ENCODE data around the gene APEH. TPM values are rescaled to one million over a fixed set of nuclear protein-coding genes. Genes with fewer than 3 reads are reported as not detected.

Gene APEH
- 10 to 100 TPM; 66.2 to 87.8 (median 81.9) TPM for polyA plus RNA-seq
- long read RNA-seq, donor 1: 0 reads
- long read RNA-seq, donor 2, partial matches to known transcripts: 0 of 3 reads
- long read RNA-seq, donor 2, other reads (novel, unspliced or antisense): 0 of 3 reads
- long read RNA-seq, donor 3, partial matches to known transcripts: 13 of 17 reads
- long read RNA-seq, donor 3, other reads (novel, unspliced or antisense): 0 of 17 reads
- long read RNA-seq, donor 4: 0 reads
- long read RNA-seq, donor 5, transcript APEH-201 (22 exons, 3,220 nt): major isoform, 5 of 5 reads
- long read RNA-seq, donor 5, partial matches to known transcripts: 0 of 5 reads
- long read RNA-seq, donor 5, other reads (novel, unspliced or antisense): 0 of 5 reads
- long read RNA-seq, donor 6, transcript APEH-201 (22 exons, 3,220 nt): major isoform, 17 of 23 reads
- long read RNA-seq, donor 6, partial matches to known transcripts: 6 of 23 reads
- long read RNA-seq, donor 6, other reads (novel, unspliced or antisense): 0 of 23 reads
- long read RNA-seq, donor 7: 0 reads
- long read RNA-seq, donor 8, partial matches to known transcripts: 0 of 2 reads
- long read RNA-seq, donor 8, other reads (novel, unspliced or antisense): 0 of 2 reads
- long read RNA-seq, donor 9, partial matches to known transcripts: 72 of 74 reads
- long read RNA-seq, donor 9, other reads (novel, unspliced or antisense): 0 of 74 reads
- long read RNA-seq, donor 10, transcript APEH-201 (22 exons, 3,220 nt): major isoform, 16 of 101 reads
- long read RNA-seq, donor 10, partial matches to known transcripts: 85 of 101 reads
- long read RNA-seq, donor 10, other reads (novel, unspliced or antisense): 0 of 101 reads

DNA sequence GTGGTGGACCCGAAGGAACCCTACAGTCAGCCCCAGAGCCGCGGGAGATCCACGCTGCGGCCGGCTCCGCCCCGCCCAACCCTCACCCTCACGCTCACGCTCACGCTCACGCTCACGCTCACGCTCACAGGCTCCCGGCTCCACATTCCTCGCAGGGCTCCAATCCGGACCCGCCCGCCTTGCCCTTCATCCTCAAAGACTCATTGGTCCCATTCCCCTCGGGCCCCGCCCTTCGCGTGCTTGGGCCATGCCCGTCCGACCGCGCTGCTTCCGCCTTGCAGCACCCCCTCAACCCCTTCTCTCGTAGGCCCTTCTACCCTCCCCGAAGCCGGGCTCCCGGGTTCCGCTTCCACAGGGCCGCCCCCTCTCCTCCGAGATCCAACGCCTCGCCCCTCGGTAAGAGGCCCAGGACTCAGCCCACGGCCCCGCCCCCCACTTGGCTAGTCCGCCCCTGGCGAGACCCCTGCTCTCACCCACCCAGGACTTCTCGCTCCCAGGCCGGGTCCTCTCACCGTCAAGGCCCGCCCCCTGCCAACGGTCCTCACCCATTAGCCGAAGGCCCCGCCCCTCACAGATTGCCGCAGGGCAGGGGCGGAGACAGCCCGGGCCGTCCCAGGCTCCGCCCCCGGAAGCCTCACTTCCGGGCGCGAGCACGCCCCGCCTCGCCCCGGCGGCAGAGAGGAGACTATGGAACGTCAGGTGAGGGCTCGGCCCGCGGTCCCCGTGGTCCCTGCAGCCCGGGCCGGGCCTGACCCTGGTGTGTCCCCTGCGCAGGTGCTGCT, at the start of gene APEH:
APEH (plus strand) TSS at position 637 of the 782 bp plus-strand sequence; CDS start at position 688, 51 bp downstream.
- peak within 1 kb of the TSS; percentile 76 to 91 (median 78) for H3K4me3 ChIP-seq (ENCODE audit: low read depth in 1 of 3, low read length in 3 of 3)
- no peaks in the 10 kb centered on the region for H3K9me3 ChIP-seq (ENCODE audit: control insufficient read depth in 2 of 2, insufficient read depth in 1 of 2, low read depth in 1 of 2, low read length in 1 of 2)
- H3K36me3 ChIP-seq (ENCODE audit: control insufficient read depth in 3 of 3, insufficient read depth in 2 of 3, low read depth in 1 of 3, low read length in 3 of 3): peaks cover 0 to 41% (median 11%) of the 10 kb centered on the region in 3 donors
- H3K27ac ChIP-seq (ENCODE audit: low read depth in 1 of 3, low read length in 2 of 3): peak within 1 kb of the TSS; percentile 93 to 96 (median 94)
- 0 to 1% (median 1%) methylated on average over 53 to 71 of the region's 71 CpGs for WGBS, 3 donors
- H3K27me3 ChIP-seq (ENCODE audit: control insufficient read depth in 3 of 3, insufficient read depth in 3 of 3, low read length in 3 of 3): no peaks in the 10 kb centered on the region
- peaks cover 3 to 14% (median 9%) of the 10 kb centered on the region in 3 donors for H3K4me1 ChIP-seq (ENCODE audit: control insufficient read depth in 3 of 3, insufficient read depth in 2 of 3, low read depth in 1 of 3, low read length in 2 of 3)
- no peak for FAIRE-seq
- peak; percentile 99 for DNase-seq

DNA sequence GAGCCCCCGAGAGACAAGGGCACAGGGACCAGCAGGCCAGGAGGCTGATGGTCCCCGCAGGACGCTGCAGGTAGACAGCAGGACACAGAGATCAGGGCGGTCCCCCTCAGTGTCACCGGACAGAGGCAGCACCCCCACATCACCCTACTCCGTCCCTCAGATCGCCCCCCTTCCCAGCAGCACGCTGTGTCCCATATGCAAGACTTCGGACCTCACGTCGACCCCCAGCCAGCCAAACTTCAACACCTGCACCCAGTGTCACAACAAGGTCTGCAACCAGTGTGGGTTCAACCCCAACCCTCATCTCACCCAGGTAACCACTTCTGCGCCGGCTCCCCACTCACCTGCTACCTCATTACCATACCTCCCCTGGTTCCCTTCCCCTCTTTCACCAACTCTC, 49.1 kb upstream of the APEH start:
- no peak overlapping the region for H3K4me3 ChIP-seq (ENCODE audit: low read depth in 1 of 3, low read length in 3 of 3)
- no peaks in the 10 kb centered on the region for H3K36me3 ChIP-seq (ENCODE audit: control insufficient read depth in 3 of 3, insufficient read depth in 2 of 3, low read depth in 1 of 3, low read length in 3 of 3)
- H3K4me1 ChIP-seq (ENCODE audit: control insufficient read depth in 3 of 3, insufficient read depth in 2 of 3, low read depth in 1 of 3, low read length in 2 of 3): no peaks in the 10 kb centered on the region
- H3K9me3 ChIP-seq (ENCODE audit: control insufficient read depth in 2 of 2, insufficient read depth in 1 of 2, low read depth in 1 of 2, low read length in 1 of 2): no peaks in the 10 kb centered on the region
- H3K27ac ChIP-seq (ENCODE audit: low read depth in 1 of 3, low read length in 2 of 3): no peak overlapping the region
- DNase-seq (no peak), FAIRE-seq (no peak)
- H3K27me3 ChIP-seq (ENCODE audit: control insufficient read depth in 3 of 3, insufficient read depth in 3 of 3, low read length in 3 of 3): no peaks in the 10 kb centered on the region
- 93 to 98% (median 95%) methylated on average over 13 of the region's 13 CpGs for WGBS, 3 donors

DNA sequence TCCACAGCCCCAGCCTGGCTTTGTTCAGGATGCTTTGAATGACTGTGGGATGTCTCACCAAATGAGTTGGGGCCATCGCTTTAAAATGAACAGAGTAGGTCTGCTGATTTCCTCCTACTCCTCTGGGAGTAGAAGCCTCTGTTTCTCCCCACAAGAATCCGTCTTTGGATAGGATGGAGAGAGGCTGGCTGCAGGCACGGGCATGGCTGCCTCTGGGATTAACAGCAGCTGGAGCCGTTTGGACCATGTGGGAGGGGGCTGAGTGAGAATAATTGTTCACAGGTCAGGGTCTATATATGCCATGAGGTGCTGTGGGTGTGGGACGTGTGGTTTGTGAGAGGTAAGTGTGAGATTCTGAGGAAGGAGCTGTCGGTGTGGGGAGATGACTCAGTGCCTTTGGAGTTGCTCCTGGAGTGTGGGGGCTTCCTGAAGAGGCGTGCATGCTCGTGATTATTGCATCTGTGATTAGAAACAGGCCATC, 48.0 kb upstream of the APEH start:
- no peaks in the 10 kb centered on the region for H3K4me1 ChIP-seq (ENCODE audit: control insufficient read depth in 3 of 3, insufficient read depth in 2 of 3, low read depth in 1 of 3, low read length in 2 of 3)
- no peaks in the 10 kb centered on the region for H3K9me3 ChIP-seq (ENCODE audit: control insufficient read depth in 2 of 2, insufficient read depth in 1 of 2, low read depth in 1 of 2, low read length in 1 of 2)
- no peaks in the 10 kb centered on the region for H3K36me3 ChIP-seq (ENCODE audit: control insufficient read depth in 3 of 3, insufficient read depth in 2 of 3, low read depth in 1 of 3, low read length in 3 of 3)
- WGBS, 3 donors: 56 to 58% (median 57%) methylated on average over 8 of the region's 8 CpGs
- DNase-seq (no peak), FAIRE-seq (no peak)
- H3K27ac ChIP-seq (ENCODE audit: low read depth in 1 of 3, low read length in 2 of 3): no peak overlapping the region
- H3K4me3 ChIP-seq (ENCODE audit: low read depth in 1 of 3, low read length in 3 of 3): no peak overlapping the region
- H3K27me3 ChIP-seq (ENCODE audit: control insufficient read depth in 3 of 3, insufficient read depth in 3 of 3, low read length in 3 of 3): no peaks in the 10 kb centered on the region

DNA sequence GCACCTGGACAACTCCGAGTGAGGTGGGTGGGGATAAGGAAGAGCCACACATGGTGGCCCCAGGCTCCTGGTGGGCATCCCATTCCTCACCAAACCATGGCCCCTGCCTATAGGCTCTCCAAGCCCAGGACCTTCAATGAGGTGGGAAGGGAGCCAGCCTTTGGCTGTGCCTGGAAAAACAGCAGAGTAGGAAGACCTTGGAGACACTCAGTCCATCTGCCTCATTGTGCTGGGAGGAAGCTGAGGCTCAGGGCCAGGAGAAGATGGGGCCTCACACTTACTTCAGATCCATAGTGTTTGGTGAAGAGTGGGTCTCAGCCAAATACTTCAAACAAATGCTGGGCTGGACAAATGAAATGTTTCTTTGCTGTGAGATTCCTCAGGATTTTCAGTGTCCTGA, 47.4 kb upstream of the APEH start:
- Histone ChIP-seq H3K4me3 (ENCODE audit: low read depth in 1 of 3, low read length in 3 of 3) (no peak overlapping the region), H3K27ac (ENCODE audit: low read depth in 1 of 3, low read length in 2 of 3) (no peak overlapping the region), H3K4me1 (ENCODE audit: control insufficient read depth in 3 of 3, insufficient read depth in 2 of 3, low read depth in 1 of 3, low read length in 2 of 3) (no peaks in the 10 kb centered on the region), H3K9me3 (ENCODE audit: control insufficient read depth in 2 of 2, insufficient read depth in 1 of 2, low read depth in 1 of 2, low read length in 1 of 2) (no peaks in the 10 kb centered on the region), H3K36me3 (ENCODE audit: control insufficient read depth in 3 of 3, insufficient read depth in 2 of 3, low read depth in 1 of 3, low read length in 3 of 3) (no peaks in the 10 kb centered on the region), H3K27me3 (ENCODE audit: control insufficient read depth in 3 of 3, insufficient read depth in 3 of 3, low read length in 3 of 3) (no peaks in the 10 kb centered on the region)
- no peak for DNase-seq
- FAIRE-seq: no peak
- 83 to 91% (median 90%) methylated on average over 1 of the region's 1 CpG for WGBS, 3 donors

DNA sequence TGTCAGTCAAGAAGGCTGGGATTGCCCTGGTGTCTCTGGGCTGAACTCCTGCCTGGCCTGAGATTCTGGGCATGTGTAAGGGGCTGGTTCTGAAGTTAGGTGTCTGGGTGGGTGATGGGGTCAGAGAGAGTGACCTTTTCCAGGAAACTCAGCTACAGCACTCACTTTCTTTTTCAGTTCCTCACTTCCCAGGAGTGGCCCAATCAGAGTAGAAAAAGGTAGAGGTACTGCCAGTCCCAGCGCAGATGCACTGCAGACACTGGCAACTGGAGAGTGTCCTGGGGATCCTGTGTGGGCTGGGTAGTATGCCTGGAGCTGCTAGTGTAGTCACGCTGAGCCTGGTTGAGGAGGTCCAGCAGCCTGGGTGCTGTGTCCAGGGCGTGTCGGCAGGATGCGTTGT, 46.5 kb upstream of the APEH start:
- no peaks in the 10 kb centered on the region for H3K27me3 ChIP-seq (ENCODE audit: control insufficient read depth in 3 of 3, insufficient read depth in 3 of 3, low read length in 3 of 3)
- no peak overlapping the region for H3K4me3 ChIP-seq (ENCODE audit: low read depth in 1 of 3, low read length in 3 of 3)
- DNase-seq: no peak
- WGBS, 3 donors: 75 to 82% (median 80%) methylated on average over 5 of the region's 5 CpGs
- no peak for FAIRE-seq
- no peaks in the 10 kb centered on the region for H3K9me3 ChIP-seq (ENCODE audit: control insufficient read depth in 2 of 2, insufficient read depth in 1 of 2, low read depth in 1 of 2, low read length in 1 of 2)
- no peak overlapping the region for H3K27ac ChIP-seq (ENCODE audit: low read depth in 1 of 3, low read length in 2 of 3)
- no peaks in the 10 kb centered on the region for H3K36me3 ChIP-seq (ENCODE audit: control insufficient read depth in 3 of 3, insufficient read depth in 2 of 3, low read depth in 1 of 3, low read length in 3 of 3)
- H3K4me1 ChIP-seq (ENCODE audit: control insufficient read depth in 3 of 3, insufficient read depth in 2 of 3, low read depth in 1 of 3, low read length in 2 of 3): no peaks in the 10 kb centered on the region

DNA sequence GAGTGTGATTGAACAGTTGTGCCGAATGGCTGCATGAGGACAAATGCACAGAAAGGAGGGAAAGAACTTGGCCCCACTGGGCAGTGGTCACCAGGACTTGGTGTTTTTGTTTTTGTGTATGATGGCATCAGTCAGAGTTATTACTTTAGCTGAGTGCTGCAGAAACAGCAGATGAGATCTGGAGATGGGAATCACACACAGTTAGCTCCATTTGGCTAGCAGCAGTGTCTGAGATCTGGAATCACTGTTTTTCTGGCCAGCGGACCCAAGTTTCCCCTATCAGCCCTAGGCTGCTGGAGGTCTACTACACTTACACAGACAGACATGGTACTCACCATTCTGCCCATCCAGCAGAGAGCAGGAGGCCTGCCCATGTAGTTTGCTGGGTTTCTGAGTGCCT, 45.9 kb upstream of the APEH start:
- no peaks in the 10 kb centered on the region for H3K4me1 ChIP-seq (ENCODE audit: control insufficient read depth in 3 of 3, insufficient read depth in 2 of 3, low read depth in 1 of 3, low read length in 2 of 3)
- H3K27ac ChIP-seq (ENCODE audit: low read depth in 1 of 3, low read length in 2 of 3): no peak overlapping the region
- DNase-seq (no peak), FAIRE-seq (no peak)
- H3K4me3 ChIP-seq (ENCODE audit: low read depth in 1 of 3, low read length in 3 of 3): no peak overlapping the region
- no peaks in the 10 kb centered on the region for H3K36me3 ChIP-seq (ENCODE audit: control insufficient read depth in 3 of 3, insufficient read depth in 2 of 3, low read depth in 1 of 3, low read length in 3 of 3)
- 74 to 94% (median 86%) methylated on average over 2 of the region's 2 CpGs for WGBS, 3 donors
- H3K9me3 ChIP-seq (ENCODE audit: control insufficient read depth in 2 of 2, insufficient read depth in 1 of 2, low read depth in 1 of 2, low read length in 1 of 2): no peaks in the 10 kb centered on the region
- H3K27me3 ChIP-seq (ENCODE audit: control insufficient read depth in 3 of 3, insufficient read depth in 3 of 3, low read length in 3 of 3): no peaks in the 10 kb centered on the region

DNA sequence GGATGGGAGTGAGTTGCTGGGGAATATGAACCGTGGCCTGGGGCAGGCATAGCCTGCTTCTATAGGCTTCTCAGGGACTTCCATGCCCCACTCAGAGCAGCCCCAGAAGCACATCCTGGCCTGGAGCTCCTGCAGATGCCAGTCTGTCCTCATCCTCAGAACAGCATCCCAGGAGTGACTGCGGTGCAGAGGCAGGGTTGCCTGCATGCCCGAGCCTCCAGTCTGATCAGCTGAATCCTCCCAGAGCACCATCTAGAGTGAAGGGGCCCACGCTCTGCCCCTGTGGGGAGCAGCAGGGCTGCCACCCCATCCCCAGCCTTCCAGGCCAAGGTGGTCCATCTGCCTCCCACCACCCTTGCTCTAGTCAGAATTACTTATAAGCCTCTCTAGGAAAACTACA, 44.7 kb upstream of the APEH start:
- Histone ChIP-seq H3K4me1 (ENCODE audit: control insufficient read depth in 3 of 3, insufficient read depth in 2 of 3, low read depth in 1 of 3, low read length in 2 of 3) (no peaks in the 10 kb centered on the region), H3K27me3 (ENCODE audit: control insufficient read depth in 3 of 3, insufficient read depth in 3 of 3, low read length in 3 of 3) (no peaks in the 10 kb centered on the region), H3K4me3 (ENCODE audit: low read depth in 1 of 3, low read length in 3 of 3) (no peak overlapping the region), H3K36me3 (ENCODE audit: control insufficient read depth in 3 of 3, insufficient read depth in 2 of 3, low read depth in 1 of 3, low read length in 3 of 3) (no peaks in the 10 kb centered on the region), H3K9me3 (ENCODE audit: control insufficient read depth in 2 of 2, insufficient read depth in 1 of 2, low read depth in 1 of 2, low read length in 1 of 2) (no peaks in the 10 kb centered on the region), H3K27ac (ENCODE audit: low read depth in 1 of 3, low read length in 2 of 3) (no peak overlapping the region)
- FAIRE-seq (no peak), DNase-seq (no peak)
- WGBS, 3 donors: 89 to 94% (median 91%) methylated on average over 4 of the region's 4 CpGs

DNA sequence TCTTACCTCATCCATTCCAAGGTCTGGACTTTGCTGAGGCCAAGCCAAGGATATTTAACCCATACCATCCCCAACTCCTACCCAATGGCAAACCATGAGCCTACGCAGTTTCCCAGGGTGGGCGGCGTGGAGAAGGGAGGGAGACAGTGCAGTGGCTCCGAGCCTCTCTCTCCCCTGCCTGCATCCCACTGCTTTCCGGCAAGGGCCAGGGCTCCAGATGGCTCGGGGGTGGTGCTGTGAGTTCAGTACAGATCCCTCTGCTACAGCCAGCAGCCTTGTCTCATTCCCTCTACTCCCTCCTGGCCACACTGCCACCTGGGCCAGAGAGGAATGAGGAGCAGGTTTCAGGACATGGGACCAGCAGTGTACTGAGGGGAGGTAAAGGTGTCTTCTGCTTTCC, 44.3 kb upstream of the APEH start:
- FAIRE-seq: no peak

More for the DNA sequence above, 44.3 kb upstream of the APEH start:
- Histone ChIP-seq H3K27ac (ENCODE audit: low read depth in 1 of 3, low read length in 2 of 3) (no peak overlapping the region), H3K36me3 (ENCODE audit: control insufficient read depth in 3 of 3, insufficient read depth in 2 of 3, low read depth in 1 of 3, low read length in 3 of 3) (no peaks in the 10 kb centered on the region), H3K4me1 (ENCODE audit: control insufficient read depth in 3 of 3, insufficient read depth in 2 of 3, low read depth in 1 of 3, low read length in 2 of 3) (no peaks in the 10 kb centered on the region), H3K9me3 (ENCODE audit: control insufficient read depth in 2 of 2, insufficient read depth in 1 of 2, low read depth in 1 of 2, low read length in 1 of 2) (no peaks in the 10 kb centered on the region), H3K4me3 (ENCODE audit: low read depth in 1 of 3, low read length in 3 of 3) (no peak overlapping the region), H3K27me3 (ENCODE audit: control insufficient read depth in 3 of 3, insufficient read depth in 3 of 3, low read length in 3 of 3) (no peaks in the 10 kb centered on the region)
- WGBS, 3 donors: 84 to 88% (median 87%) methylated on average over 6 of the region's 6 CpGs
- no peak for DNase-seq

All from small intestine (tissue), 16 donors.